GM21576 (cell line): ENCODE results near the gene MEGF11.

Experiments used
- ATAC-seq: cut with Tn5 transposase; IDR thresholded peaks from one replicate; pipeline ENCODE4 v1.9.1; 2021; ENCODE audit warnings: mild to moderate bottlenecking, moderate library complexity; ENCODE audit not compliant: unreplicated experiment

The MEGF11 gene

DNA sequence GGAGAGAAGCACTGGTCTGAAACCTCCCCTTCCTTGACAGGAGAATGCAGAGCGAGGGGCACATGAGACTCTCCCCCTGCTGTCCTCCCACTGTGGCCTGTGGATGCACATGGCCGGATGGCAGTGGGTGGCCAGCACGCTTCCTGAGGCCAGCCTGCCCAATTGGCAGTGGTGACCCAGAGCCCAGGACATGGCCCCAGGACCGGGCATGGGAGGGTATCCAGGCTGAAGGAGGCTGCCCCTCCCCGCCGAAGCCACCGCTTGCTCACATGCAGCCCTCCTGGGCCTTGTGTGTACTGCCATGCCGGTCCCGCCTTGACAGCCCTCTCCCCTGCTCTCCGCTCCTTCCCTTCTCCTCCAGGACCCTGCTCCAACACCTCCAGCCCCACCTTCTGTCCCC lies 100.9 kb downstream of the MEGF11 start:
- no peak for ATAC-seq

GRCh38 chr15:66151809-66152208 lies 101.7 kb downstream of the MEGF11 start:
- ATAC-seq, result no peak

DNA sequence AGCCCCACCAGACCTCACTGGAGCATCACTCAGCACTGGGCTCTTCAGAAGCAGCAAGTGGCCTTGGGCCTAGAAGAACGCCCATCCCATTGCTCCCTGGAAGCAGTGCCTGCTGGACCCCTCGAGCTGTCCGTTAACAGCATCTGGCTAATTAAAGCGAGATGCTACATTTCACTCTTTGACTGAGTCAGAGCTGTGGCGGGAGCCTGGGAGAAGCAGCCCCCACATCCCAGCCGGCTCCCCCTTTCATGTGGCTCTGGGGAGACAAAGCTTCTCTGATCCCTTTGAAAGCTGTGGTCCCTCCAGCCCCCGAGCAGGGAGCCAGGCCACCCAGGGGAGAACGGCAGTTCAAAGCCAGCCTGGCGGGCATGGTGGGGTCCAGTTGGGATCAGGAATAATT lies 103.7 kb downstream of the MEGF11 start:
- ATAC-seq, result no peak

GRCh38 chr15:66148187-66148586 lies 105.4 kb downstream of the MEGF11 start:
- ATAC-seq, result no peak

DNA sequence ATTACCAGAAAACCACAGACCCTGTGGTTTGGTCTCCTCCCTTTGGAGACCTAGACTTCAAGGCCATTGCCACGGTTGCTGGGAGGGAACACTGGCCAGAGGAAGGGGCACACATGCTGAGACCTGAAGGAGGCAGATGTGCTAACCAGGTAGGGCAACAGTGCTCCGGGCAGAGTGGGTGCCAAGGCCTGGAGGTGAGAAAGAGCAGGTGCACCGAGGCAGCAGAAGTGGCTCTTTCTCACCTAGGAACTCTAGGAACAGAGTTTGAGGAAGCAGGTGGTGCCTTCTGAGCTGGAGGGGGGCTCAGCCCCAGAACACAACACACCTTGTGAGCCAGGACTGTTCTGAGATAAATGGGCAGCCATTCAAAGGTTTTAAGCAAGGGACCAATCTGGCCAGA lies 106.1 kb downstream of the MEGF11 start:
- no peak for ATAC-seq

DNA sequence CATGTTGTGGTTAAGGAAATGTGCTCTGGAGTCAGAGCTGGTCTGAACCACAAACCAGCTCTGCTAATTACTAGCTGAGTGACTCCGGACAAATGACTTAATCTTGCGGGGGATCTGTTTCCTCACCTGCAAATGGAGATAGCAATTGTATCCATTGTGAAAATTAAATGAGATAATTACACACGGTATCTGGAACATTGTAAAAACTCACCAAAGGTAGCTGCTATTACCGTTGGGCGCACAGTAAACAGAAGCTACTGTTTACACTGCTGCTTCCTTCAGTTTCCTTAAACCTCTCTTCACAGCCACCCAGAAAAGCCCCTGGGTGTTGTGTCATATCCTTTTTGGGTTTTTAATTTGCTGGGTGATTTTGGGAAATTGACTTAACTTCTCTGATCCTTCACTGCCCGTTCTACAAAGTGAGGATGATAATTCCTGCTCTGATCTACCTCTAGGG lies 107.8 kb downstream of the MEGF11 start:
- no peak for ATAC-seq

- no peak for ATAC-seq
Observed at GRCh38 chr15:66144978-66145725, 108.4 kb downstream of the MEGF11 start.

DNA sequence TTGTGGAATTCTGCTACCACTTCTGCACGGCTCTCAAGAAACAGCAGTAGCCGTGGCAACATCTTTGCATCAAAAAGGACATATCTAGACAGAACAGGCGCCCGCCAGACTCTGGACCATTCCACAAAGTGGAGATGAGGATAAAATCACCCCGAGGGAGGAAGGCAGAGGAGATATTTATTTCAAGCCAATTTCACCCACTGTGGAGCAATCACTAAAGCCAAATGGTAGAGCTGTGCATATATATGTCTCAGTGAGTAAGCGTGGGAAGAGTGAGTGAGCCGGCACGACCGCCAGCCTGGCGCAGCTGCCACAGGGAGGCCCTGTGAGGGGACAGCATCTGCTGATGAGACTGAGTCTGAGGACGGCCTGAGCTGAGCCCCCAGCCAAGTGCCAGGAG lies 111.3 kb downstream of the MEGF11 start:
- ATAC-seq, result no peak

DNA sequence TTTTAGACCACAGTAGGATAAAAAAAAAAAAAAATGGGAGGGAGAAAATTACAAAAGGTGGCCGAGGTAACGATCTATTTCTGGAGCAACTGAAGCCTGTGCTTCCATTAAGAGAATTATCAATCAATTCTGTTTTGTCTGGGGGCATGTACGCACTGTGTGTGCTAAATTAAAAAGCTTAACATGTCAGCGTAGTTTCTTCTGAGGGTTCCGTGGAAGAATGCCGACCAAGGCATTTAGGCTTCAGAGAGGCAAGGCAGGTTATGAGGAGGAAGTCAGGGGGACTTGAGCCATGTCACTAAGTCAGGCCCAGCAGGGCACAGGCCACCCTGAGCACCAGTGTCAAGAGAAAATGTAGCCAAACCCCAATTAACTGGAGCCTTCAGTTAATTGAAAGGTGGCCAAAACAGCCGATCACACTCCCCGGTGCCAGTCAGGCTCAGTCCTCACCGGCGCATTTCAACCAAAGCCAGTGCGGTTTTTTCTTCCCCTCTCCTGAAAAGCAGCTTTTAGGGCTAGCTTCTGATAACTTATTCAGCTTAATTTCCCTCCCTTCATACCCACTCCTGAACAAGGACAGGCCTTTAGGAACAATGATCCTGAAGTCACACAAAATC lies 113.9 kb downstream of the MEGF11 start:
- no peak for ATAC-seq

DNA sequence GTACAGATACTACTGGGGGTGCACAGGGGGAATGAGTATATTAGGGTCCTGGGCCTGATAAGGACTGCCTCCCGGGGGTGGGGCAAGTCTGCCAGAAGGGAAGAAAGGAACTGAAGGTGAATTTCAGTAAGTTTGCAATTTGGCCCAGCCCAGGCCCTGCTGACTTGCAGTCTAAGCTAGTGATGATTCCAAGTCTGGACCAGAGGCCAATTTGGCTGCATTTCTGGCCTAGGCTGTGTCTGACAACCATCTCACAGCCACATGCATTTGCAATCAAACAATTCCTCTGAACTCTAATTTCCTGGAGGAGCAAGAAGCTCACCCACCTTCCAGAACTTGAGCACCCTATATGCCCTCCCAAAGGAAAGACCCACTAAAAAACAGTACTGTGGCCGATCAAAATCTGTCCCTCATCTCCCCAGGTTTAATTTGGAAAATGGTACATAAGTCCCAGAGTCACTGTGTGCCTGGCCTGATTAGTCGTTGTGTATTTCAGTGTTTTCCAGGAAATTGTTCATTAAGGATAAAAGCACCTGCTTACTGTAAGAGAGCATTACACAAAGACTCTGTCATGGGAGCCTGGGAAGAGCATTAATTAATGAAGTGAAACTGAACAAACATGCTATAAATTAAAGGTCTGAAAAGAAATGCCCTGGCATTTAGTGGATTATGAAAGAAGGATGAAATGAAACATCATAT lies 114.5 kb downstream of the MEGF11 start:
- ATAC-seq, result no peak

DNA sequence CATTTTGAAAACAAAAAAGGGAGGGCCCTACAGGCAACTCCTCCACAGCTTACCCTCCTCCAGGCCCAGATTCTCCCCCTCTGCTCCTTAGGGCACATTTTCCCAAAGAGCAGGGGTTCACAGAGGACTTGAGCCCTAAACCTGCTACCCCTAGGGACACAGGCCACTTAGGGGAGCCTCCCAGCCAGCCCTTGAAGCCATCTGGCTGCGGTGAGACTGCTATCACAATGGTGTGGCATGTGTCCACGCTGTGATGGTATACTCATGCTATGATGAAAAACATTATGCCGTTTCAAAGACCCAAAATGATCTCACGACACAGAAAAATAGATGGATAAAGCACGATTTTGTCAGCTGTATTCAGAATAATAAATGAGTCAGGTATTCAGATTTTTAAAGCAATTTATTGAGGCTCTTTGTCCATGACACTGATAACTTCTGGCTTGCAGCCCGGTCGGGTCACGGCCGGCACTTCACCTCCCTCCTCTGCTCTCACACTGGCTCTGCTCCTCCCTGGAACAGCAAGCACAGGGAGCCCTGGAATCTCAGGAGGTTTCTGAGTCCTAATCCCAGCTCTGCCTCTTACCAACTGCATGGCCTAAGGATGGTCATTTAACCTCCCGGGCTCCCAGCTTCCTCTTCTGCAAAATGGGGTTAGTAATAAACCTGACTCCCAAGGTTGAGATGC lies 115.3 kb downstream of the MEGF11 start:
- no peak for ATAC-seq

DNA sequence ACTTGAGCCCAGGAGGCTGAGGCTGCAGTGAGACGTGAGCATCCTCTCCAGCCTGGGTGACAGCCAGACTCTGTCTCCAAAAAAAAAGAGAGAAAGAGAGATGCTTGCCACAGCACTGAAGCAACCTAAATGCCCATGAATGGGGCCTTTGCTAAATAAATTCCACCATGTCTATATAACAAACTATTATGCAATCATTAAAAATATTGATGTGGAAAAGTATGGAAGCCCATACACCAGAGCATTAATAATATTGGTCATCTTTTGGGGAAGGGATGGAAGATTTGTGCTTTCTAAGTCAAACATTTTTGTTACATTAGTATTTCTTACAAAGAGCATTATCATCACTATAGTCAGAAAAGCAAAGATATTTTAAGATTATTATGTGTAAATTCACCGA lies 116.6 kb downstream of the MEGF11 start:
- ATAC-seq, result no peak

GRCh38 chr15:66135664-66136063 lies 117.9 kb downstream of the MEGF11 start:
- ATAC-seq, result no peak

GRCh38 chr15:66134284-66134683 lies 119.3 kb downstream of the MEGF11 start:
- no peak for ATAC-seq

DNA sequence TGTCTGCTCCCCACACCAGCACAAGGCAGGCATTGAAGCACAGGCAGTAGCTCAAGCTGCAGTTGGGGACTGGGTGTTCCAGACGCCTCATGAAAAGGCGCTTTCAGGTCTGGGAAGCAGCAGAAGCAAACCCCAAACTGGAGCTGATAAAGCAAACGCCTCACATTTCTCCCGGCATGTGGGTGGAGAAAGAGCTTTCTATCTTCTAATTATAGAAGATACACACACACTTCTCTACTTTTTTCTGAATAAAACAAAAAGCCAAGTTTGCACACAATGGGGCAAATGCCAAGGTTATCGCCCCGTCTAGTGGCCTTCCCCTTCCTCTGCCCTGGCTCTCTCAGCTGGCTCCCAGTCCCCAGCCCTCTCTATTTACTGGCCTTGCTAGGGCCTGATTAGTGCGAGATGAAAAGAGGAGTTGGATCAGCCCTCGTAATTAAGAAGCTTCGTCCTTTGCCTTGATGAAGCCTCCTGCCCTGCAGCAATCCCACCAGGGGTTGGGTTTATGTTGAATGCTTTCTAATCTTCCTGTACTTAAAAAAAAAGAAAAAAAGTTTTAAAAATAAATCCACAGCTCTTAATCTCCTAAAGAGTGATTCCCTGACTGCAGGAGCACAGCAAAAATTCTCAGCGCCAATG lies 120.2 kb downstream of the MEGF11 start:
- no peak for ATAC-seq

DNA sequence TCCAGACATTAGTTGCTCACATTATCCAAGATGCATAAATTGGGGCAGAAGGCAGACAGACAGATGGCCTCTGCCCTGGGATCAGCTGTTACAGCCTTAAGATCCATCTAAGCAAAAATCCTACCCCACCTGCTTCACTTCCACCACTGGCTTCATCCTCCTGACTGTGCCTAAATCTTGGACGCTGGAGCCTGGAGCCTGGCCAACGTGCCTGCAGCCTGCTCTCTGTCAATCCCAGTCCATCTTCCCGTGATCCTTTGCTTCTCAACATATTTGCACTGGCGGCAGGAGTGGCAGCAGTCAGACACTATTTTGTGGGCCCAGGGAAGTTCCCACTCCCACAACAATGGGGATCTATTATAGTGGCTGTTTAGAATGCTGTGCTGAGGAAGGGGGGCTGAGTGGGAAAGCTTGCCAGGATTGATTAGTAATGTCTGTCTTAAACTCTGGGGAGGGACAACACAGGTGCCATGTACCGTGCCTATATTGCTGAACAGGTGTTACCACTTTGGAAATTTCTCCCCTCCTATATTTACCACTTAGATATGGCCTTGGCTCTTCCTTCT lies 121.2 kb downstream of the MEGF11 start:
- no peak for ATAC-seq

DNA sequence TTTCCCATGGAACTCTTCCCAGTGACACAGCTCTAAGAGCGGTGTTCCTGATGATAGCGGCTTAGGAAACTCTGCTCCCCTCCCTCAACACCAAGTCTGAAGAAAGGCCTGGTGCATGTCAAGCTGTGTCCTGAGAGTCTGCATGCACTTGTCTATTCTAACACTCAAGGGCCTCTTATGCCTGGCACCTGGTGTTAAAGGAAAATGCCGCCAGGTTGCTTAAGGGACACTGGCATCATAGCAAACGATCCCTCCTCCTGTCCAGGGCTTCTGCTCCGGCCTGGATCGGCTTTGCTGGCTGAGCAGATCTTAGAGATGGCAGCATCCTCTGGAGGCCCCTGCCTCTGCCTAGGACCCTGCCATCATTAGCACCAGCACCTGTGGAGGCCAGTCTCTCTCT lies 121.7 kb downstream of the MEGF11 start:
- ATAC-seq, result no peak

DNA sequence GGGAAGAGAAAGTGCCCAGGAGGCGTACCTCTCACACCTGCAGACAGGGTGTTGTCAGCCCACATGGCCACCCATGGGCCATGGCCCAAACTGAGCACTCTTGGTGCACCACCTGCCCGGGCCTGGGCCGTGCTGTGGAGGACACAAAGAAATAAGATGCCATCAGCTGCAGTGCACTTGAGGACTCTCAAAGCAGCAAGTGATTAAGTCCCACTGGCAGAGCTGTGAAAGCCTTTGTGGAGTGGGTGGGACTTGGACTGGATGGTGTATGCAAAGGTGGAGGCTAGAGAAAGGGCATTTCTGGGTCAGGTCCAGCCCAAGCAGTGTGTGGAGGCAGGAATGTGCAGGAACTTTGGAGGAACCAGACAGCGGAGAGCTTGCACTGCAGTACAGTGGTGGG lies 122.3 kb downstream of the MEGF11 start:
- ATAC-seq, result no peak

GRCh38 chr15:66130496-66131034 lies 123.0 kb downstream of the MEGF11 start:
- ATAC-seq, result no peak

GRCh38 chr15:66129586-66129985 lies 124.0 kb downstream of the MEGF11 start:
- no peak for ATAC-seq
